Activated naive CD8-positive, alpha-beta T cell (primary cell): Measurements from ENCODE around the gene SNTA1.

Source experiments
- H3K27ac Mint-ChIP-seq: one replicate; pipeline ENCODE4 v1.8.0; 2021; ENCODE audit warnings: mixed read lengths
- H3K27me3 Mint-ChIP-seq: one replicate; pipeline ENCODE4 v1.8.0; 2021; ENCODE audit warnings: mixed read lengths
- H3K36me3 Mint-ChIP-seq: one replicate; pipeline ENCODE4 v1.8.0; 2021; ENCODE audit warnings: mixed read lengths
- H3K4me1 Mint-ChIP-seq: one replicate; pipeline ENCODE4 v1.8.0; 2021; ENCODE audit warnings: low read depth, mixed read lengths
- H3K4me3 Mint-ChIP-seq: one replicate; pipeline ENCODE4 v1.8.0; 2021; ENCODE audit warnings: mild to moderate bottlenecking, mixed read lengths
- H3K9me3 Mint-ChIP-seq: one replicate; pipeline ENCODE4 v1.8.0; 2021; ENCODE audit warnings: low read depth, mixed read lengths

SNTA1 gene

DNA sequence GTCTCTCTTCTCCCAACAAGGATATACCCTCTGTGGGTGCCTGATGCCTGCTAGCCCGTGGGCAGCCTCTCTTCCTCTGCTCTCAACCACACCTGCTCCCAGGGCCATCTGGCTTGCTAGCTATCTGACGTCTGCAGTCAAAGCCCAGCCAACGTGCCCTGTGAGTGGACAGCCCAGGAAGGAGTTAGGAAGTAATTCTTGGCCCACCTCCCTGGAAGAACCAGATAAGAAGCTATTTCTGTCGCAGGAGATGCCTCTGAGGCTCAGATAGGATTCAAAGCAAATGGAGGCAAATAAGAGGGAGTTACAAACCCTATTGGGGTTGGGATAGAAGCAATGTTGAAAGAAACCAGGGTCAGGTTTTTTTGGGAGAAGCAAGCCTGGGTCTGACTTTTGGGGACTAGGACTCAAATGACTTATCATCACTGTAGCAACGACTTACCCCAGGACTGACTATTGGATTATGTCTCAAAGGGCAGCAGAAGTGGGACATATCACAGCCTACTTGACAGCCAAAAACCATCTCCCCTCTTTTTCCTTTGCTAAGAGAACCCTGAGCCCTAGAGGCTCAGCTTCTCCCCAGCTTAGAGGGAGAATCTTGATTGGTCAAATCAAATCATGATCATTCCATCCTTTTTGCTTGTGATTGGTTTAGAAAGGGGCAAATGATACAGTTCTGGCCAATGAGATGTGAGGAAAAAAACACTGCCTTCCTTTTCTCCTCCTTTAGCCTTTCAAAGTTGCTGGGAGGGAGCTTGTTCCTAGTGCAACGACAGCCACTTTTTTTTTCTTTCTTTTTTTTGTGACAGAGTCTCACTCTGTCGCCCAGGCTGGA lies 24.2 kb downstream of the SNTA1 start:
- Mint-ChIP-seq H3K4me3 (no peak overlapping the region), H3K27me3 (no peaks in the 10 kb centered on the region), H3K36me3 (no peaks in the 10 kb centered on the region), H3K4me1 (no peaks in the 10 kb centered on the region), H3K27ac (no peak overlapping the region), H3K9me3 (no peaks in the 10 kb centered on the region)

- H3K27me3 Mint-ChIP-seq: no peaks in the 10 kb centered on the region
Measured at GRCh38 chr20:33418033-33418432, 25.5 kb downstream of the SNTA1 start.

GRCh38 chr20:33415948-33416347 lies 27.6 kb downstream of the SNTA1 start:
- no peak overlapping the region for H3K27ac Mint-ChIP-seq
- H3K36me3 Mint-ChIP-seq: peaks cover 4% of the 10 kb centered on the region
- H3K4me3 Mint-ChIP-seq: no peak overlapping the region
- no peaks in the 10 kb centered on the region for H3K9me3 Mint-ChIP-seq
- H3K4me1 Mint-ChIP-seq: no peaks in the 10 kb centered on the region
- no peaks in the 10 kb centered on the region for H3K27me3 Mint-ChIP-seq

More at GRCh38 chr20:33418033-33418432, 25.5 kb downstream of the SNTA1 start:
- H3K27ac Mint-ChIP-seq: no peak overlapping the region
- no peak overlapping the region for H3K4me3 Mint-ChIP-seq
- no peaks in the 10 kb centered on the region for H3K4me1 Mint-ChIP-seq
- H3K9me3 Mint-ChIP-seq: no peaks in the 10 kb centered on the region
- no peaks in the 10 kb centered on the region for H3K36me3 Mint-ChIP-seq

- H3K27ac Mint-ChIP-seq: no peak overlapping the region
- no peaks in the 10 kb centered on the region for H3K9me3 Mint-ChIP-seq
- H3K4me1 Mint-ChIP-seq: no peaks in the 10 kb centered on the region
- H3K4me3 Mint-ChIP-seq: no peak overlapping the region
- peaks cover 4% of the 10 kb centered on the region for H3K36me3 Mint-ChIP-seq
- no peaks in the 10 kb centered on the region for H3K27me3 Mint-ChIP-seq
Measured at GRCh38 chr20:33412484-33412838, 31.1 kb downstream of the SNTA1 start.

GRCh38 chr20:33411711-33412483 lies 31.7 kb downstream of the SNTA1 start:
- H3K27ac Mint-ChIP-seq: no peak overlapping the region
- no peak overlapping the region for H3K4me3 Mint-ChIP-seq
- peaks cover 4% of the 10 kb centered on the region for H3K36me3 Mint-ChIP-seq
- no peaks in the 10 kb centered on the region for H3K9me3 Mint-ChIP-seq
- H3K4me1 Mint-ChIP-seq: no peaks in the 10 kb centered on the region
- H3K27me3 Mint-ChIP-seq: no peaks in the 10 kb centered on the region

DNA sequence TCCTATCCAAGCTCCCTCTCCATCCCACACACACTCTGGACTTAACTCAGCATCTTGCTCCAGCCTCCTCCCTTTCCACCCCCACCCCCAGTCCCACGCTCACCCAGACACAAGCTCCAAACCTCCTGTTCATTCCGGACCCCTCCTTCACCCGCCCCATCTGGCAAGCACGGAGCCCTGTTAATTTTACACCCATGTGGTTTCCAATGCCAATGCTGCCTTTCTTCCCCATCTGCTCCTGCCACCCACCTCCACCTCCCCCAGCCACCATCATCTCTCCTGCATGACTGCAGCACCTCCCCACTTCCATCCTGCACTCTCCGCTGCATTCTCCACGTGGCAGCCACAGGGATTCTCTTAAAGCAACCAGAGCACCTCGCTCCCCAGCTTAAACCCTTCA lies 32.3 kb downstream of the SNTA1 start:
- no peaks in the 10 kb centered on the region for H3K4me1 Mint-ChIP-seq
- no peak overlapping the region for H3K27ac Mint-ChIP-seq
- H3K36me3 Mint-ChIP-seq: peaks cover 4% of the 10 kb centered on the region
- no peak overlapping the region for H3K4me3 Mint-ChIP-seq
- no peaks in the 10 kb centered on the region for H3K9me3 Mint-ChIP-seq
- H3K27me3 Mint-ChIP-seq: no peaks in the 10 kb centered on the region

DNA sequence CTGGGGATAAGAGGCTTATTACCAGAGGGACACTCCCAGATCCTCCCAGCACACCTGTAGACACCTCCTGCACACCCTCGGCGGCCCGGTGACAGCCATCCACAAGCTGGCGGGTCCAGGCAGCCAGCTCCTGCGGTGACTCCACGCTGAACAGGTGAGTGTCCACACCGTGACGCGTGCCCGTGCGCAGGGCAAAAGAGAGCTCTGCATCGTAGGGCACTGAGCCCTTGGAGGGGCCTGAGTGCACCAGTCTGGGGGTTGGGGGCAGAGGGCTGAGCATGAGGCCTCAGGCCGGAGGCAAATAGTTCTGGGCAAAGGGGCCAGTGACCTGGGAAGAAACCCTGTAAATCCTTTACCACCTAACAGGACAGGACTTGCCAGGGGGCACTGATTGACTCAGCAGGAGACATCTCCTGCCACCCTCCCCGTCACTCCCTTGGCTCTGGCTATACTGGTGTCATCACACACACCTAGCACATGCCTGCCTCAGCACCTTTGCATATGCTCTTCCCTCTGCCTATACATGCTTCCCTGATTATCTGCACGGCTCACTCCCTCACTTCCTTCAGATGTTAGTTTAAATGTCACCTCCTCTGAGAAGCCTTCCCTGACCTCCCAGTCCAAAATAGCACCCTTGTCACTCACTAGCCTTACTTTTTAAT lies 33.4 kb downstream of the SNTA1 start:
- no peak overlapping the region for H3K4me3 Mint-ChIP-seq
- H3K36me3 Mint-ChIP-seq: peaks cover 4% of the 10 kb centered on the region
- no peak overlapping the region for H3K27ac Mint-ChIP-seq
- H3K9me3 Mint-ChIP-seq: no peaks in the 10 kb centered on the region
- H3K4me1 Mint-ChIP-seq: no peaks in the 10 kb centered on the region
- H3K27me3 Mint-ChIP-seq: no peaks in the 10 kb centered on the region

DNA sequence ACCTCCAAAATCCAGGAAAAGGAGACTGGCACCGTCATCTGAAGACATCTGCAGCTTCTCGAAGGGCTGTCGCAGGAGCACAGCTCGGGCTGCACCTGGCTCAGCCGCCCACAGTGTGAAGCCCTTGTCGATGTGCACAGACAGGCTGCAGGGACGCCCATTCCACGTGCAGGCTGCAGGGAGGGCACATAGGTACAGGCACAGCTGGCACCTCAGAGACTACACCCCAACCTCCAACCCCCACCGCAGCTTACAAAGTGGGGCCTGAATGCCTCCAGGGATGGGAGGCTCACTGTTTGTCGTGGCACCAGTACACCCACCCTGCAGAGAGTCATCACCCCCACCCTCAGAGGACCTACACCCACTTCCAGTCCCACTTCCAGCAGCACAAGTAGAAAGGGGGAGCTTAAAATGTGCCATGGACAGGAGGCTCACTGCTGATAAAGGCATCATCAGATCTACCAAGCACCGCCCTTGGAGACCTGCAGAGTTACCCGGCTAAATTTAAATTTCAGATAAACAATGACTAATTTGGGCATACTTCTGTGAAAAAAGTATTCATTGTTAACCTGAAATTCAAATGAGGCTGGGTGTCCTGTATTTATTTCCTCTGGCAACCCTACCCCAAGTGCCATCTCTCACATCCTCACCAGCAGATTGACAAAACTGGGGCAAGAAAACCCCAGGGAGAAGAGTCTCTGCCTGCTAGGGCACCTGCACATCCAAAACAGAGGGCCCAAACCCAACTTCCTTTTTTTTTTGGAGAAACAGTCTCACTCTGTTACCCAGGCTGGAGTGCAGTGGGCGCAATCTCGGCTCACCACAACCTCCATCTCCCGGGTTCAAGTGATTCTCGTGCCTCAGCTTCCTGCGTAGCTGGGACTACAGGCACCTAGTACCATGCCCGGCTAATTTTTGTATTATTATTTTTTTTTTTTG lies 34.6 kb downstream of the SNTA1 start:
- no peaks in the 10 kb centered on the region for H3K9me3 Mint-ChIP-seq
- H3K36me3 Mint-ChIP-seq: peaks cover 6% of the 10 kb centered on the region
- no peak overlapping the region for H3K27ac Mint-ChIP-seq
- H3K27me3 Mint-ChIP-seq: no peaks in the 10 kb centered on the region
- H3K4me3 Mint-ChIP-seq: no peak overlapping the region
- peaks cover 3% of the 10 kb centered on the region for H3K4me1 Mint-ChIP-seq

- Mint-ChIP-seq H3K9me3 (no peaks in the 10 kb centered on the region), H3K36me3 (peaks cover 8% of the 10 kb centered on the region), H3K4me1 (peaks cover 7% of the 10 kb centered on the region), H3K27ac (no peak overlapping the region), H3K27me3 (no peaks in the 10 kb centered on the region), H3K4me3 (no peak overlapping the region)
Measured at GRCh38 chr20:33408313-33408712, 35.2 kb downstream of the SNTA1 start.

- H3K4me3 Mint-ChIP-seq: no peak overlapping the region
- H3K4me1 Mint-ChIP-seq: peaks cover 7% of the 10 kb centered on the region
- H3K27ac Mint-ChIP-seq: no peak overlapping the region
- no peaks in the 10 kb centered on the region for H3K9me3 Mint-ChIP-seq
- peaks cover 8% of the 10 kb centered on the region for H3K36me3 Mint-ChIP-seq
- H3K27me3 Mint-ChIP-seq: no peaks in the 10 kb centered on the region
Measured at GRCh38 chr20:33407796-33408195, 35.8 kb downstream of the SNTA1 start.

DNA sequence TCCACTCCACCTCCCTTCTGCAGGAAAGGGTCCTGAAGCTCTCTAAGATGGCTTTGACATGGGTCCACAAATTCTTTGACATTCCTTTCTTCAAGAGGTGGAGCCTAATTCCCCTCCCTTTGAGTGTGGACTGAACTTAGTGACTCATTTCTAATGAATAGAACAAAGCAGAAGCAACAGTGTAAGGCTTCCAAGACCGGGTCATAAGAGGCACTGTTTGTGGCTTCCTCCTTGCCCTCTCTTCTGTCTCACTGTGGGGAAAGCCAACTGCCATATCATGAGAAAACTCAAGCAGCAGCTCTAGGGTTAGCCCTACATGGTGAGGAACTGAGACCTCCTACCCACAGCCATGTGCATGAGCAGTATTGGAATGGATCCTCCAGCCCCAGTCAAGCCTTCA lies 36.3 kb downstream of the SNTA1 start:
- H3K4me3 Mint-ChIP-seq: no peak overlapping the region
- H3K36me3 Mint-ChIP-seq: peaks cover 8% of the 10 kb centered on the region
- H3K4me1 Mint-ChIP-seq: peaks cover 11% of the 10 kb centered on the region
- H3K9me3 Mint-ChIP-seq: no peaks in the 10 kb centered on the region
- no peak overlapping the region for H3K27ac Mint-ChIP-seq
- H3K27me3 Mint-ChIP-seq: no peaks in the 10 kb centered on the region

- H3K4me1 Mint-ChIP-seq: peaks cover 33% of the 10 kb centered on the region
- peaks cover 4% of the 10 kb centered on the region for H3K36me3 Mint-ChIP-seq
- H3K9me3 Mint-ChIP-seq: no peaks in the 10 kb centered on the region
- no peak overlapping the region for H3K27ac Mint-ChIP-seq
- no peak overlapping the region for H3K4me3 Mint-ChIP-seq
- no peaks in the 10 kb centered on the region for H3K27me3 Mint-ChIP-seq
Measured at GRCh38 chr20:33404281-33404680, 39.3 kb downstream of the SNTA1 start.

DNA sequence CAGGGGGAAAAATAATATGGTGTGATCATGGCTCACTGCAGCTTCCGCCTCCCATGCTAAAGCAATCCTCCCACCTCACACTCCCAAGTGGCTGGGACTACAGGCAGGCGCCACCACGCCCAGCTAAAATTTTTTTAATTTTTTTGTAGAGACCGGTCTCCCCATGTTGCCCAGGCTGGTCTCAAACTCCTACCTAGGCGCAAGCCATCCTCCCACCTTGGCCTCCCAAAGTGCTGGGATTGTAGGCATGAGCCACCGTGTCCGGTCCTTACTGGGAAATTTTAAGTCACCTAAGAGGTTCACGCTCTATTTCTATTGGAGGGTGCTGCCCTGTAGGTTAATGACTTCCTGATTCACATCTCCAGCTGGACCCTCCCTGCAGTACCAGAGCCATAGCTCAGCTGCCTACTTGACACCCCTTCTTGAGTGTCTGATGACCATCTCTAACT lies 41.6 kb downstream of the SNTA1 start:
- Mint-ChIP-seq H3K4me3 (peak overlapping the region; percentile 99), H3K36me3 (peaks cover 4% of the 10 kb centered on the region), H3K27ac (peak overlapping the region; percentile 92), H3K9me3 (no peaks in the 10 kb centered on the region), H3K4me1 (peaks cover 51% of the 10 kb centered on the region), H3K27me3 (no peaks in the 10 kb centered on the region)

GRCh38 chr20:33401184-33401920 lies 42.2 kb downstream of the SNTA1 start, which contains the start of gene CDK5RAP1:
TSS of gene CDK5RAP1 (minus strand) at chr20:33401519. CDS start at chr20:33397064, 4,455 bp downstream.
- H3K4me3 Mint-ChIP-seq: peak within 1 kb of the TSS; percentile 99
- no peaks in the 10 kb centered on the region for H3K9me3 Mint-ChIP-seq
- peak within 1 kb of the TSS; percentile 92 for H3K27ac Mint-ChIP-seq
- H3K27me3 Mint-ChIP-seq: no peaks in the 10 kb centered on the region
- peaks cover 56% of the 10 kb centered on the region for H3K4me1 Mint-ChIP-seq
- H3K36me3 Mint-ChIP-seq: peaks cover 4% of the 10 kb centered on the region
